ENCODE data around the gene COL1A1. TPM values are rescaled to one million over a fixed set of nuclear protein-coding genes. Genes with fewer than 3 reads are reported as not detected.

COL1A1 gene
- total RNA-seq, 1 donor from 2014 or later, result 15.3 TPM

DNA sequence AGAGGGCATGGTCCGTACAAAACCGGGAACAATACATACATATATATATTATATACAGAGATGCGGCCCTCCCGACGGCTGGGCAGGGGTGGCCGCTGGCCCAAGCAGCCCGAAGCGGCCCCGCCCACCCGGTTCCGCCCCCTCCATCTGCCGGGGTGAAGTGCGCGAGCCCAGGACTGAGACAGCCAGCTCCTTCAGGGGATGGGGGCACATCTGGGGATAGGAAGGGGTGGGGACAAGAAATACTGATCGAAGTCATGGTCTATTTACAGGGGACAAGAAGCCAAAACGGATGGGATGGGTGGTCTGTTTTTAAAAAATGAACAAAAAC is 67.7 kb downstream of the COL1A1 start:
- H3K27me3 ChIP-seq (ENCODE audit: control insufficient read depth, insufficient read depth, low read length), result no peaks in the 10 kb centered on the region
- peaks cover 29% of the 10 kb centered on the region for H3K36me3 ChIP-seq (ENCODE audit: control insufficient read depth, insufficient read depth, low read length)
- TF ChIP-seq, protein P1, sequence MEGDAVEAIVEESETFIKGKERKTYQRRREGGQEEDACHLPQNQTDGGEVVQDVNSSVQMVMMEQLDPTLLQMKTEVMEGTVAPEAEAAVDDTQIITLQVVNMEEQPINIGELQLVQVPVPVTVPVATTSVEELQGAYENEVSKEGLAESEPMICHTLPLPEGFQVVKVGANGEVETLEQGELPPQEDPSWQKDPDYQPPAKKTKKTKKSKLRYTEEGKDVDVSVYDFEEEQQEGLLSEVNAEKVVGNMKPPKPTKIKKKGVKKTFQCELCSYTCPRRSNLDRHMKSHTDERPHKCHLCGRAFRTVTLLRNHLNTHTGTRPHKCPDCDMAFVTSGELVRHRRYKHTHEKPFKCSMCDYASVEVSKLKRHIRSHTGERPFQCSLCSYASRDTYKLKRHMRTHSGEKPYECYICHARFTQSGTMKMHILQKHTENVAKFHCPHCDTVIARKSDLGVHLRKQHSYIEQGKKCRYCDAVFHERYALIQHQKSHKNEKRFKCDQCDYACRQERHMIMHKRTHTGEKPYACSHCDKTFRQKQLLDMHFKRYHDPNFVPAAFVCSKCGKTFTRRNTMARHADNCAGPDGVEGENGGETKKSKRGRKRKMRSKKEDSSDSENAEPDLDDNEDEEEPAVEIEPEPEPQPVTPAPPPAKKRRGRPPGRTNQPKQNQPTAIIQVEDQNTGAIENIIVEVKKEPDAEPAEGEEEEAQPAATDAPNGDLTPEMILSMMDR (IDR thresholded peaks at IDR 0.05; ENCODE audit: insufficient read depth, low read length, severe bottlenecking), result no peak
- no peak overlapping the region for H3K4me3 ChIP-seq (ENCODE audit: low read depth, low read length)
- DNase-seq (ENCODE audit: low read depth), result no peak
- no peak for FAIRE-seq

Other genes with a start within 250 kb of the COL1A1 start
- gene DLX4, start 232.4 kb downstream of the COL1A1 start, total RNA-seq, result not detected in 2 replicates
- 0.13 TPM in 1 of 2 replicates, not detected in the other for gene DLX3, start 206.4 kb downstream of the COL1A1 start, total RNA-seq
- 413 and 633 TPM in 2 replicates for gene ITGA3, start 145.5 kb downstream of the COL1A1 start, total RNA-seq
- 0.79 and 3.5 TPM in 2 replicates for gene PDK2, start 106.3 kb downstream of the COL1A1 start, total RNA-seq
- gene SAMD14, start 71.5 kb downstream of the COL1A1 start, total RNA-seq, result under 0.01 and 0.26 TPM in 2 replicates
- 16.6 and 17.4 TPM in 2 replicates for gene PPP1R9B, start 51.0 kb downstream of the COL1A1 start, total RNA-seq
- gene SGCA, start 35.6 kb downstream of the COL1A1 start, total RNA-seq, result 0.13 TPM in 1 of 2 replicates, not detected in the other
- gene TMEM92, start 72.8 kb upstream of the COL1A1 start, total RNA-seq, result 0.26 and 0.64 TPM in 2 replicates
- gene XYLT2, start 144.5 kb upstream of the COL1A1 start, total RNA-seq, result 19.5 and 26.6 TPM in 2 replicates
- 92.6 and 117 TPM in 2 replicates for gene MRPL27, start 171.6 kb upstream of the COL1A1 start, total RNA-seq
- 0.13 and 0.53 TPM in 2 replicates for gene EME1, start 171.6 kb upstream of the COL1A1 start, total RNA-seq
- gene LRRC59, start 195.9 kb upstream of the COL1A1 start, total RNA-seq, result 235 and 279 TPM in 2 replicates
- gene ACSF2, start 224.6 kb upstream of the COL1A1 start, total RNA-seq, result 14.7 and 16.6 TPM in 2 replicates

Measured in bronchial epithelial cell (primary cell).